ENCODE measurements around the gene HBP1. TPM values are rescaled to one million over a fixed set of nuclear protein-coding genes. Genes with fewer than 3 reads are reported as not detected.

Gene HBP1
- total and polyA plus RNA-seq, 2 of the 4 experiments (the other 2 are of a cell fraction): 27.1 to 69.9 TPM

- no peak overlapping the region for H3K4me2 ChIP-seq (ENCODE audit: low read depth, low read length)
- in situ Hi-C loops (cut with MboI; ENCODE audit: low sequenced_read_pairs): no loop called here
- H2BK20ac ChIP-seq (ENCODE audit: low read depth, low read length): no peak overlapping the region; the same call in 1 of the 2 replicates
- 100% methylated on average over 1 of the region's 4 CpGs; no CpG with 5 or more reads in 1 of the 2 experiments for WGBS, 2 experiments (ENCODE audit: extremely low coverage in 2 of 2, insufficient read length in 1 of 2)
- peaks cover 3% of the 10 kb centered on the region; the same call in 1 of the 2 replicates for H3K9me1 ChIP-seq (ENCODE audit: insufficient read depth, low read length)
- H3K27ac ChIP-seq (ENCODE audit: insufficient read depth, low read length): no peak overlapping the region
- no peak overlapping the region for H3K18ac ChIP-seq (ENCODE audit: low read depth, low read length)
- intact Hi-C loops (cut with micrococcal nuclease): no loop called here
- peak overlapping the region; percentile 46 for H2AK9ac ChIP-seq (replicated peaks; ENCODE audit: low read depth, low read length, poor library complexity)
- peaks cover 3% of the 10 kb centered on the region; the same call in 1 of the 2 replicates for H3K4me1 ChIP-seq (ENCODE audit: control insufficient read depth, insufficient read depth, low read length)
- H3K79me1 ChIP-seq (ENCODE audit: low read depth in 1 of 2, low read length in 2 of 2): no peaks in the 10 kb centered on the region
- H3K56ac ChIP-seq (ENCODE audit: extremely low read depth, insufficient read depth, low read length): no peak overlapping the region
- no peak overlapping the region for H3K4ac ChIP-seq (ENCODE audit: low read depth, low read length)
- no peak overlapping the region for H2BK120ac ChIP-seq (ENCODE audit: low read depth, low read length)
- H3K9me3 ChIP-seq (ENCODE audit: control insufficient read depth, insufficient read depth, low read length): no peaks in the 10 kb centered on the region
- TF ChIP-seq, protein P1, sequence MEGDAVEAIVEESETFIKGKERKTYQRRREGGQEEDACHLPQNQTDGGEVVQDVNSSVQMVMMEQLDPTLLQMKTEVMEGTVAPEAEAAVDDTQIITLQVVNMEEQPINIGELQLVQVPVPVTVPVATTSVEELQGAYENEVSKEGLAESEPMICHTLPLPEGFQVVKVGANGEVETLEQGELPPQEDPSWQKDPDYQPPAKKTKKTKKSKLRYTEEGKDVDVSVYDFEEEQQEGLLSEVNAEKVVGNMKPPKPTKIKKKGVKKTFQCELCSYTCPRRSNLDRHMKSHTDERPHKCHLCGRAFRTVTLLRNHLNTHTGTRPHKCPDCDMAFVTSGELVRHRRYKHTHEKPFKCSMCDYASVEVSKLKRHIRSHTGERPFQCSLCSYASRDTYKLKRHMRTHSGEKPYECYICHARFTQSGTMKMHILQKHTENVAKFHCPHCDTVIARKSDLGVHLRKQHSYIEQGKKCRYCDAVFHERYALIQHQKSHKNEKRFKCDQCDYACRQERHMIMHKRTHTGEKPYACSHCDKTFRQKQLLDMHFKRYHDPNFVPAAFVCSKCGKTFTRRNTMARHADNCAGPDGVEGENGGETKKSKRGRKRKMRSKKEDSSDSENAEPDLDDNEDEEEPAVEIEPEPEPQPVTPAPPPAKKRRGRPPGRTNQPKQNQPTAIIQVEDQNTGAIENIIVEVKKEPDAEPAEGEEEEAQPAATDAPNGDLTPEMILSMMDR (conservative IDR thresholded peaks at IDR 0.05; ENCODE audit: low read depth, low read length): no peak
- no peak for TF ChIP-seq MAFK (IDR thresholded peaks at IDR 0.05; ENCODE audit: low read depth, low read length)
- no peak for TF ChIP-seq MXI1 (IDR thresholded peaks at IDR 0.05; ENCODE audit: borderline replicate concordance, low read depth, low read length)
- no peak for TF ChIP-seq RFX5 (IDR thresholded peaks at IDR 0.05; ENCODE audit: low read depth, low read length)
- TF ChIP-seq POLR2A (IDR thresholded peaks at IDR 0.05; ENCODE audit: low read depth, low read length): no peak
- TF ChIP-seq BHLHE40 (IDR thresholded peaks at IDR 0.05; ENCODE audit: low read depth, low read length): no peak
- no peak overlapping the region for H2BK5ac ChIP-seq (ENCODE audit: low read depth, low read length, poor library complexity, severe bottlenecking)
- no peak overlapping the region for H2BK15ac ChIP-seq (ENCODE audit: low read depth, low read length)
- no peak overlapping the region for H2AK5ac ChIP-seq (ENCODE audit: low read depth, low read length)
- H3K14ac ChIP-seq (replicated peaks; ENCODE audit: low read depth, low read length): no peak overlapping the region
- dilution Hi-C loops (cut with HindIII; ENCODE audit: low sequenced_read_pairs, unreplicated experiment): no loop called here
- H4K20me1 ChIP-seq (ENCODE audit: insufficient read depth, low read length): no peaks in the 10 kb centered on the region
- no peak overlapping the region for H4K5ac ChIP-seq (ENCODE audit: low read depth, low read length)
- no peak overlapping the region for H3K9ac ChIP-seq (ENCODE audit: low read depth, low read length)
- ChIA-PET CTCF (interaction anchor here (0.6 to 0.9 kb wide), 2 partner anchors 11 to 31 kb away, joined by 3 to 4 read pairs; no protein-coding TSS in a partner anchor), POLR2A (ENCODE audit: unreplicated experiment) (no interaction called here)
- H3K23ac ChIP-seq (ENCODE audit: low read depth, low read length): no peak overlapping the region
- no peaks in the 10 kb centered on the region for H3K36me3 ChIP-seq (ENCODE audit: control insufficient read depth, insufficient read depth, low read length)
- H2AFZ ChIP-seq (replicated peaks; ENCODE audit: low read length, poor library complexity): no peak overlapping the region
- H3K27me3 ChIP-seq (ENCODE audit: control insufficient read depth, insufficient read depth, low read length): no peaks in the 10 kb centered on the region
- DNase-seq (no peak), ATAC-seq (ENCODE audit: low read depth) (no peak)
- H3K4me3 ChIP-seq (ENCODE audit: insufficient read depth, low read depth, low read length): no peak overlapping the region
- H4K8ac ChIP-seq (ENCODE audit: low read depth in 2 of 2, low read length in 2 of 2): no peak overlapping the region
- BruUV-seq (replicated peaks): no TSS peak
- H4K91ac ChIP-seq (ENCODE audit: insufficient read depth, low read depth, low read length): no peak overlapping the region
Measured at GRCh38 chr7:107233174-107233573, 64.4 kb downstream of the HBP1 start.

Data from IMR-90 (cell line).